ENCODE data around the gene BCKDHB.

DNA sequence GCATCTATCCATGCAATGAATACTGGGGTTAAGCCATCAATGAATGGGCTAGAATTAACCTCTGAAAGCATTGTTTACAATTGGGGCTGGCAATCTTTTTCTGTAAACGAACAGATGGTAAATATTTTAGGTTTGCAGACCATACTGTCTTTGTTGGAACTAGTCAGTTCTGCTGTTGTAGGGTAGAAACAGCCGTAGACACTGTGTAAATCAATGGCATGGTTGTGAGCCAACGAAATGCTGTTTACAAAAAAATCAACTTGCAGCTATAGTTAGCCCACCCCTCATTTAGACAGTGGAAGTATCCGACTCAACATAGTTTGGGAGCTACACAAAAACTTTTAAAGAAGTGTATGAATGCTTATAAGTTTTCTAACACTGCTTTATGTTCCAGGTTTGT lies 91.5 kb downstream of the BCKDHB start:
- TF ChIP-seq, protein P1, sequence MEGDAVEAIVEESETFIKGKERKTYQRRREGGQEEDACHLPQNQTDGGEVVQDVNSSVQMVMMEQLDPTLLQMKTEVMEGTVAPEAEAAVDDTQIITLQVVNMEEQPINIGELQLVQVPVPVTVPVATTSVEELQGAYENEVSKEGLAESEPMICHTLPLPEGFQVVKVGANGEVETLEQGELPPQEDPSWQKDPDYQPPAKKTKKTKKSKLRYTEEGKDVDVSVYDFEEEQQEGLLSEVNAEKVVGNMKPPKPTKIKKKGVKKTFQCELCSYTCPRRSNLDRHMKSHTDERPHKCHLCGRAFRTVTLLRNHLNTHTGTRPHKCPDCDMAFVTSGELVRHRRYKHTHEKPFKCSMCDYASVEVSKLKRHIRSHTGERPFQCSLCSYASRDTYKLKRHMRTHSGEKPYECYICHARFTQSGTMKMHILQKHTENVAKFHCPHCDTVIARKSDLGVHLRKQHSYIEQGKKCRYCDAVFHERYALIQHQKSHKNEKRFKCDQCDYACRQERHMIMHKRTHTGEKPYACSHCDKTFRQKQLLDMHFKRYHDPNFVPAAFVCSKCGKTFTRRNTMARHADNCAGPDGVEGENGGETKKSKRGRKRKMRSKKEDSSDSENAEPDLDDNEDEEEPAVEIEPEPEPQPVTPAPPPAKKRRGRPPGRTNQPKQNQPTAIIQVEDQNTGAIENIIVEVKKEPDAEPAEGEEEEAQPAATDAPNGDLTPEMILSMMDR (IDR thresholded peaks at IDR 0.05): no peak
- TF ChIP-seq RAD21 (conservative IDR thresholded peaks at IDR 0.05 in 1 of 2, IDR thresholded peaks at IDR 0.05 in 1 of 2) (no peak), EP300 (IDR thresholded peaks at IDR 0.05) (no peak), ESRRA (IDR thresholded peaks at IDR 0.05; ENCODE audit: borderline replicate concordance, low read length) (no peak), POLR2A (IDR thresholded peaks at IDR 0.05; ENCODE audit: low read length) (no peak), SREBF2 (IDR thresholded peaks at IDR 0.05) (no peak), JUN (IDR thresholded peaks at IDR 0.05) (no peak), SMC3 (IDR thresholded peaks at IDR 0.05) (no peak), TP53 (CRISPR knock-in tag; IDR thresholded peaks at IDR 0.05) (no peak)
- TF ChIP-seq, protein P2, sequence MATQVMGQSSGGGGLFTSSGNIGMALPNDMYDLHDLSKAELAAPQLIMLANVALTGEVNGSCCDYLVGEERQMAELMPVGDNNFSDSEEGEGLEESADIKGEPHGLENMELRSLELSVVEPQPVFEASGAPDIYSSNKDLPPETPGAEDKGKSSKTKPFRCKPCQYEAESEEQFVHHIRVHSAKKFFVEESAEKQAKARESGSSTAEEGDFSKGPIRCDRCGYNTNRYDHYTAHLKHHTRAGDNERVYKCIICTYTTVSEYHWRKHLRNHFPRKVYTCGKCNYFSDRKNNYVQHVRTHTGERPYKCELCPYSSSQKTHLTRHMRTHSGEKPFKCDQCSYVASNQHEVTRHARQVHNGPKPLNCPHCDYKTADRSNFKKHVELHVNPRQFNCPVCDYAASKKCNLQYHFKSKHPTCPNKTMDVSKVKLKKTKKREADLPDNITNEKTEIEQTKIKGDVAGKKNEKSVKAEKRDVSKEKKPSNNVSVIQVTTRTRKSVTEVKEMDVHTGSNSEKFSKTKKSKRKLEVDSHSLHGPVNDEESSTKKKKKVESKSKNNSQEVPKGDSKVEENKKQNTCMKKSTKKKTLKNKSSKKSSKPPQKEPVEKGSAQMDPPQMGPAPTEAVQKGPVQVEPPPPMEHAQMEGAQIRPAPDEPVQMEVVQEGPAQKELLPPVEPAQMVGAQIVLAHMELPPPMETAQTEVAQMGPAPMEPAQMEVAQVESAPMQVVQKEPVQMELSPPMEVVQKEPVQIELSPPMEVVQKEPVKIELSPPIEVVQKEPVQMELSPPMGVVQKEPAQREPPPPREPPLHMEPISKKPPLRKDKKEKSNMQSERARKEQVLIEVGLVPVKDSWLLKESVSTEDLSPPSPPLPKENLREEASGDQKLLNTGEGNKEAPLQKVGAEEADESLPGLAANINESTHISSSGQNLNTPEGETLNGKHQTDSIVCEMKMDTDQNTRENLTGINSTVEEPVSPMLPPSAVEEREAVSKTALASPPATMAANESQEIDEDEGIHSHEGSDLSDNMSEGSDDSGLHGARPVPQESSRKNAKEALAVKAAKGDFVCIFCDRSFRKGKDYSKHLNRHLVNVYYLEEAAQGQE (IDR thresholded peaks at IDR 0.05): no peak

Measured in A549 (cell line).